Measurements from ENCODE around the gene TMEM201. TPM values are rescaled to one million over a fixed set of nuclear protein-coding genes. Genes with fewer than 3 reads are reported as not detected.

TMEM201 gene
- total RNA-seq, 2 experiments from 2014 or later, result 7.5 to 21.9 TPM

DNA sequence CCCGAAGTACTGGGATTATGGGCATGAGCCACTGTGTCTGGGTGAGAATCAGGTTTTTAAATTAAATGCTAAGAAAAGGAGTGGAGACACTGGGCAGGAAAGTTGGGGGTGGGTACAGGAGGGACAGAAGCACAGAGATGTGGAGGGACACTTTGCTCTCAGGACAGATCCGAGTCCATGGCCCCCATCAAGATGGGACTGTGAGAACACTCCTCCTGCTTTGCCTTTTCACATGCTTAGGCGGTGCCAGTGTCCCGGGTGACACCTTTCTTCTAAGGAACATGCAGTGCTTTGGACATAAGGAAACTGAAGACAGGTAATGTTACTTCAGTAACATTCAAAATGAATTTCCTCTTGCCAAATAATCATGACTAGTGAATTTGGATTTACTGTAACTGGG, 32.8 kb upstream of the TMEM201 start:
- ChIA-PET POLR2A (no interaction called here), CTCF (ENCODE audit: unreplicated experiment) (no interaction called here)
- BruUV-seq (replicated peaks), result no TSS peak
- no peaks in the 10 kb centered on the region for H4K20me1 ChIP-seq (ENCODE audit: insufficient read depth, low read length)
- no peak overlapping the region for H3K4me3 ChIP-seq (ENCODE audit: low read depth, low read length, poor library complexity, severe bottlenecking)
- no peak overlapping the region for H2AFZ ChIP-seq (ENCODE audit: low read length)
- no peaks in the 10 kb centered on the region for H3K9me3 ChIP-seq (ENCODE audit: low read length)
- peaks cover 48% of the 10 kb centered on the region; the same call in 1 of the 2 replicates for H3K79me2 ChIP-seq (ENCODE audit: insufficient read depth, low read depth, low read length)
- H3K4me1 ChIP-seq (ENCODE audit: insufficient read depth, low read length, poor library complexity, severe bottlenecking), result peaks cover 46% of the 10 kb centered on the region
- peaks cover 69% of the 10 kb centered on the region for H3K36me3 ChIP-seq (ENCODE audit: insufficient read depth, low read length)
- TF ChIP-seq, protein P1, sequence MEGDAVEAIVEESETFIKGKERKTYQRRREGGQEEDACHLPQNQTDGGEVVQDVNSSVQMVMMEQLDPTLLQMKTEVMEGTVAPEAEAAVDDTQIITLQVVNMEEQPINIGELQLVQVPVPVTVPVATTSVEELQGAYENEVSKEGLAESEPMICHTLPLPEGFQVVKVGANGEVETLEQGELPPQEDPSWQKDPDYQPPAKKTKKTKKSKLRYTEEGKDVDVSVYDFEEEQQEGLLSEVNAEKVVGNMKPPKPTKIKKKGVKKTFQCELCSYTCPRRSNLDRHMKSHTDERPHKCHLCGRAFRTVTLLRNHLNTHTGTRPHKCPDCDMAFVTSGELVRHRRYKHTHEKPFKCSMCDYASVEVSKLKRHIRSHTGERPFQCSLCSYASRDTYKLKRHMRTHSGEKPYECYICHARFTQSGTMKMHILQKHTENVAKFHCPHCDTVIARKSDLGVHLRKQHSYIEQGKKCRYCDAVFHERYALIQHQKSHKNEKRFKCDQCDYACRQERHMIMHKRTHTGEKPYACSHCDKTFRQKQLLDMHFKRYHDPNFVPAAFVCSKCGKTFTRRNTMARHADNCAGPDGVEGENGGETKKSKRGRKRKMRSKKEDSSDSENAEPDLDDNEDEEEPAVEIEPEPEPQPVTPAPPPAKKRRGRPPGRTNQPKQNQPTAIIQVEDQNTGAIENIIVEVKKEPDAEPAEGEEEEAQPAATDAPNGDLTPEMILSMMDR (conservative IDR thresholded peaks at IDR 0.05; ENCODE audit: low read length), result no peak
- TF ChIP-seq EZH2phosphoT487 (IDR thresholded peaks at IDR 0.05; ENCODE audit: borderline replicate concordance, low read depth, low read length), result no peak
- H3K9me2 ChIP-seq (ENCODE audit: insufficient read depth, low read length), result no peaks in the 10 kb centered on the region
- DNase-seq (ENCODE audit: low spot score), result no peak
- intact Hi-C loops (cut with micrococcal nuclease; ENCODE audit: unreplicated experiment), result no loop called here
- H3K27ac ChIP-seq (ENCODE audit: low read depth, low read length, poor library complexity, severe bottlenecking), result no peak overlapping the region
- H3K4me2 ChIP-seq (ENCODE audit: low read length), result no peak overlapping the region

DNA sequence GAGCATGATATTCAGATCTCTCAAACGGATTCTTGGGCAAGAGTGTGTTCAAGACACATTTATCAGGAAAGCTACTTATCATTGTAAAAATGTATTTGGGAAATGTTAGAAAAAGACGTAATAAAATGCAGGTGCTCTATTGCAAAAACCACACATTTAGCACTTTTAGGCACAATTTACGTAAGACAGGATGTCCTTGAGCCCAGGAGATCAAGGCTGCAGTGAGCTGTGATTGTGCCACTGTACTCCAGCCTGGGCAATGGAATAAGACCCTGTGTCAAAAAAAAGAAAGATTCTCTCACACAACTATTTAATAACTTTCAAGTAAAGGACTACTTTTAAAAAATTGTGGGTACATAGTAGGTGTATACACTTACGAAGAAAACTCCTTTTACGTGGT, 31.1 kb upstream of the TMEM201 start:
- H3K36me3 ChIP-seq (ENCODE audit: insufficient read depth, low read length), result peaks cover 75% of the 10 kb centered on the region
- no peak for TF ChIP-seq EZH2phosphoT487 (IDR thresholded peaks at IDR 0.05; ENCODE audit: borderline replicate concordance, low read depth, low read length)
- ChIA-PET CTCF (ENCODE audit: unreplicated experiment) (interaction anchor here (1.4 kb wide), 1 partner anchor 62 kb away, joined by 4 read pairs; no protein-coding TSS in a partner anchor), POLR2A (interaction anchor here (0.6 to 2.4 kb wide), 7 partner anchors 9 to 449 kb away, joined by 3 to 8 read pairs (median 5); partner anchors contain the start of gene SLC25A33)
- peak overlapping the region; percentile 58 for H3K4me2 ChIP-seq (ENCODE audit: low read length)
- peaks cover 52% of the 10 kb centered on the region for H3K4me1 ChIP-seq (ENCODE audit: insufficient read depth, low read length, poor library complexity, severe bottlenecking)
- peak overlapping the region; percentile 69 for H3K27ac ChIP-seq (ENCODE audit: low read depth, low read length, poor library complexity, severe bottlenecking)
- no peaks in the 10 kb centered on the region for H3K9me3 ChIP-seq (ENCODE audit: low read length)
- DNase-seq (ENCODE audit: low spot score), result peak; percentile 28
- H3K9me2 ChIP-seq (ENCODE audit: insufficient read depth, low read length), result no peaks in the 10 kb centered on the region
- H3K79me2 ChIP-seq (ENCODE audit: insufficient read depth, low read depth, low read length), result peaks cover 40% of the 10 kb centered on the region; the same call in 1 of the 2 replicates
- H3K4me3 ChIP-seq (ENCODE audit: low read depth, low read length, poor library complexity, severe bottlenecking), result peak overlapping the region; percentile 10
- H4K20me1 ChIP-seq (ENCODE audit: insufficient read depth, low read length), result no peaks in the 10 kb centered on the region
- BruUV-seq (replicated peaks), result no TSS peak
- intact Hi-C loops (cut with micrococcal nuclease; ENCODE audit: unreplicated experiment), result no loop called here
- no peak overlapping the region for H2AFZ ChIP-seq (ENCODE audit: low read length)

DNA sequence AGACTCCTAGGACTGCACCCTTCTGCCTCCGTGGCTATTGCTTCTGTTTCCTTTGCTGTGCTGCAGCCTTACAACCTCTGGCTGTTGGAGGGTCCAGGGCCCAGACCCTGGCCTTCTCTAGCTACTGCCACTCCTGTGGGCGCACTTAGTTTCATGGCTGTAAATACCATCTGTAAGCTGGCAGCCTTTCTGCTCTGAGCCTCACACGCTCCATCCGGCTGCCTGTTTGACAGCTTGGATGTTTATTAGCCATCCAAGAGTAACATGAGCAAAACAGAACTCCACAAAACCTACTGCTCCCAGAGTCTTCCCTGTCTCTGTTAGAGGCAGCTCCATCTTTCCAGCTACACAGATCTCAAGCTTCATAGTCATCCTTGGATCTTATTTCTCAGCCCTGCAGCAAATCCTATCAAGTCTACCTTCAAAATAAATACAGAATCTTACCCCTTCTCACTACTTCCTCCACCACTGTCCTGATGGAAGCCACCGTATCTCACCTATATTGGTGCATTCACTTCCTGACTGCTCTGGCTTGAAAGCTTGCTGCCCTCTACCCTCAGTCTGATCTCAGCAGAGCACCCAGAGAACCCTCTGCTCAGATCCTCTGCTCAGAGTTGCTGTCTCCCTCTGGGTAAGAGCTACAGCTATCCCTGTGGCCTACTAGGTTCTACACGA, 30.3 kb upstream of the TMEM201 start:
- H2AFZ ChIP-seq (ENCODE audit: low read length), result no peak overlapping the region
- peak; percentile 61 for DNase-seq (ENCODE audit: low spot score)
- H3K4me2 ChIP-seq (ENCODE audit: low read length), result peak overlapping the region; percentile 58
- TF ChIP-seq, protein P1 (conservative IDR thresholded peaks at IDR 0.05; ENCODE audit: low read length), result peak; percentile 31; the same call in 1 of the 2 replicates
- no peak for TF ChIP-seq EZH2phosphoT487 (IDR thresholded peaks at IDR 0.05; ENCODE audit: borderline replicate concordance, low read depth, low read length)
- H3K36me3 ChIP-seq (ENCODE audit: insufficient read depth, low read length), result peaks cover 81% of the 10 kb centered on the region
- peaks cover 2% of the 10 kb centered on the region; the same call in 1 of the 2 replicates for H3K9me3 ChIP-seq (ENCODE audit: low read length)
- ChIA-PET CTCF (ENCODE audit: unreplicated experiment) (interaction anchor here (0.6 to 1.4 kb wide), 2 partner anchors 63 to 161 kb away, joined by 3 to 4 read pairs; no protein-coding TSS in a partner anchor), POLR2A (interaction anchor here (0.5 to 2.4 kb wide), 8 partner anchors 8 to 895 kb away, joined by 3 to 10 read pairs (median 4); partner anchors contain the start of gene SLC25A33)
- no TSS peak for BruUV-seq (replicated peaks)
- peak overlapping the region; percentile 69 for H3K27ac ChIP-seq (ENCODE audit: low read depth, low read length, poor library complexity, severe bottlenecking)
- intact Hi-C loops (cut with micrococcal nuclease; ENCODE audit: unreplicated experiment), result no loop called here
- H4K20me1 ChIP-seq (ENCODE audit: insufficient read depth, low read length), result no peaks in the 10 kb centered on the region
- H3K4me3 ChIP-seq (ENCODE audit: low read depth, low read length, poor library complexity, severe bottlenecking), result peak overlapping the region; percentile 10
- no peaks in the 10 kb centered on the region for H3K9me2 ChIP-seq (ENCODE audit: insufficient read depth, low read length)
- peaks cover 52% of the 10 kb centered on the region for H3K4me1 ChIP-seq (ENCODE audit: insufficient read depth, low read length, poor library complexity, severe bottlenecking)
- peaks cover 40% of the 10 kb centered on the region; the same call in 1 of the 2 replicates for H3K79me2 ChIP-seq (ENCODE audit: insufficient read depth, low read depth, low read length)

All from OCI-LY7 (cell line).